ENCODE measurements around the gene NUBPL. TPM values are rescaled to one million over a fixed set of nuclear protein-coding genes. Genes with fewer than 3 reads are reported as not detected.

Gene NUBPL
- polyA plus RNA-seq, 2 of the 4 experiments (the other 2 are of a cell fraction), result 7.6 to 14.1 TPM

DNA sequence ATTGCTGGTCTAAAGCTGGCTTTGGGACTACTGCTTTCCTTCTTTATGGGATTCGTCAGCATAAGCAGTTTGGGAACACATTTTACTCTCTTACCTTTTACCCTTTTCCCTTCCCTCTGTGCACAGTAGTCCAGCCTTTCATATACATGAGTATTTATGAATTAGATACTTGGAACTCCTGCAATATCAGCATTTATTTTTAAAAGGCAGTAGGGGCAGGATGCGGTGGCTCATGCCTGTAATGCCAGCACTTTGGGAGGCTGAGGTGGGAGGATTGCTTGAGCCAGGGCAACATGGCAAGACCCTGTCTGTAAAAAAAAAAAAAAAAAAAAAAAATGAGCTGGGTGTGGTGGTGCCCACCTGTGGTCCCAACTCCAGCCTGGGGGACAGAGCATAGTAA is 3.0 kb downstream of the NUBPL start:
- Histone ChIP-seq H3K4me1 (peaks cover 8% of the 10 kb centered on the region; the same call in 1 of the 3 replicates), H3K4me2 (no peak overlapping the region), H3K9me3 (no peaks in the 10 kb centered on the region), H3K4me3 (no peak overlapping the region), H3K27ac (no peak overlapping the region)
- no peak for DNase-seq (ENCODE audit: low read depth in 1 of 2, low spot score in 1 of 2)
- ATAC-seq, result no peak
- FAIRE-seq, result no peak
- 90% methylated on average over 2 of the region's 2 CpGs for WGBS (ENCODE audit: missing lambda C conversion rate)
- ChIA-PET POLR2A (no interaction called here), CTCF (no interaction called here)
- peak; percentile 52 for TF ChIP-seq MAFK (IDR thresholded peaks at IDR 0.05; ENCODE audit: partially characterized antibody)
- no peak for TF ChIP-seq FOSB (CRISPR knock-in tag; IDR thresholded peaks at IDR 0.05)

DNA sequence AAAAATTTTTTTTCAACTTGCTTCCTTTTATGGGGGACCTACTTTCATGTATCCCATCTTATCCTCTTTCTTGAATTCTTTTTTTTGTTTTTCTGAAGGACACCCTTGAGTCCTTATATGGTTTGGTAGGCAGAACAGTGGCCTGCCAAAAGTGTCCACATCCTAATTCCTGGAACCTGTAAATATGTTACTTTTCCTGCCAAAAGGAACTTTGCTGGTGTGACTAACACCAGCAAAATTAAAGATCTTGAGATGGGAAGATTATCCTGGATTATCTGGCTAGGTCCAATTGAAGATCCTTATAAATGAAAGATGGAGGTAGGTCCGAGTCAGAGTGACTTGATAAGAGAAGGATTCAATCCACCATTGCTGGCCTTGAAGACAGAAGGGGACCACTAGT is 5.3 kb downstream of the NUBPL start:
- DNase-seq (ENCODE audit: low read depth in 1 of 2, low spot score in 1 of 2) (no peak), ATAC-seq (no peak), FAIRE-seq (no peak)
- no peak overlapping the region for H3K27ac ChIP-seq
- no peaks in the 10 kb centered on the region for H3K9me3 ChIP-seq
- ChIA-PET CTCF (no interaction called here), POLR2A (no interaction called here)
- H3K4me3 ChIP-seq, result no peak overlapping the region
- H3K4me1 ChIP-seq, result peaks cover 8% of the 10 kb centered on the region; the same call in 1 of the 3 replicates
- no peak overlapping the region for H3K4me2 ChIP-seq
- TF ChIP-seq RARB (CRISPR knock-in tag; IDR thresholded peaks at IDR 0.05) (no peak), RFX5 (IDR thresholded peaks at IDR 0.05) (no peak)
- 84% methylated on average over 1 of the region's 1 CpG for WGBS (ENCODE audit: missing lambda C conversion rate)

DNA sequence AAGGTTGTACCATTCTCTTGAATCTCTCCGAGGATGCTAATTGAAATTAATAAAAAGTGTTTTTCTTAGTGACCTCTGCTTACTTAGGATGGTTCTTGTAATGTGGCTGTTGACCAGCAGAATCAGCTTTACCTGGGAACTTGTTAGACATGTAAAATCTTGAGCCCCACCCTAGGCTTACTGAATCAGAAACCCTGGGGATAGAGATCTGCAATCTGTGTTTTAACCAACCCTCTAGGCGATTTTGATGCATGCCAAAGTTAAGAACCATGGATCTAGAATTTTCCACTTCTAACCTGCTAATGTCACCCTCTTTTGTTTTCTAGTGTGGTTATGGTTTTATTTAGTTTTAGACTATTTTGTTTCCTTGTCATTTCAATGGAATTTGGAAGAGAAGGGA is 6.5 kb downstream of the NUBPL start:
- CTCF ChIA-PET, result no interaction called here
- 92% methylated on average over 2 of the region's 2 CpGs for WGBS (ENCODE audit: missing lambda C conversion rate)

DNA sequence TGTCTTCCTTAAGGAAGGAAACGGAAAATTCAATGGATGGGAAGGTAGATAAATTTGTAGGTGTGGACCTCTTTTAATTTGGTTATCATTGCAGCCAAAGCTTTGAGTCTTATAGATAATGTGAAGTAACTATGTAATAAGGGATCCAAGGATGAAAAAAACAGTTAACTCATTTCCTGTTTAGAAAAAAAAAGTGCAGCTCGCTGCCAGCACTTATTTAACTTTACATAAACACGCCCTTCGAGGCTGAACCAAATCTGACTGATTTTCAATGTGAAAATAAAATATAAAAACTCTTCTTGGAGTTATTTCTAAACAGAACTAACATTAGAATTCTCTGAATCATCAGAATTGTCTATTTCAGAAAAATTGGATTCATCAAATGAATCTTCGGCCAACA is 7.0 kb downstream of the NUBPL start:
- ChIA-PET CTCF (no interaction called here), POLR2A (no interaction called here)
- DNase-seq (ENCODE audit: low read depth in 1 of 2, low spot score in 1 of 2) (no peak), FAIRE-seq (no peak), ATAC-seq (no peak)
- WGBS (ENCODE audit: missing lambda C conversion rate), result 93% methylated on average over 5 of the region's 5 CpGs
- H3K4me3 ChIP-seq, result no peak overlapping the region
- TF ChIP-seq NFE2L2 (conservative IDR thresholded peaks at IDR 0.05; ENCODE audit: low read length), result no peak
- TF ChIP-seq TFCP2L1 (CRISPR knock-in tag; IDR thresholded peaks at IDR 0.05), result no peak
- no peak for TF ChIP-seq SMC3 (IDR thresholded peaks at IDR 0.05)
- TF ChIP-seq HDAC2 (IDR thresholded peaks at IDR 0.05), result no peak
- TF ChIP-seq, protein P1, sequence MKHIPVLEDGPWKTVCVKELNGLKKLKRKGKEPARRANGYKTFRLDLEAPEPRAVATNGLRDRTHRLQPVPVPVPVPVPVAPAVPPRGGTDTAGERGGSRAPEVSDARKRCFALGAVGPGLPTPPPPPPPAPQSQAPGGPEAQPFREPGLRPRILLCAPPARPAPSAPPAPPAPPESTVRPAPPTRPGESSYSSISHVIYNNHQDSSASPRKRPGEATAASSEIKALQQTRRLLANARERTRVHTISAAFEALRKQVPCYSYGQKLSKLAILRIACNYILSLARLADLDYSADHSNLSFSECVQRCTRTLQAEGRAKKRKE (CRISPR knock-in tag; IDR thresholded peaks at IDR 0.05; ENCODE audit: low read depth), result no peak
- H3K27ac ChIP-seq, result no peak overlapping the region
- H3K4me1 ChIP-seq, result peaks cover 1% of the 10 kb centered on the region; the same call in 1 of the 3 replicates
- H3K4me2 ChIP-seq, result no peak overlapping the region
- no peaks in the 10 kb centered on the region for H3K9me3 ChIP-seq

More for the DNA sequence above, 6.5 kb downstream of the NUBPL start:
- DNase-seq (ENCODE audit: low read depth in 1 of 2, low spot score in 1 of 2), result no peak
- POLR2A ChIA-PET, result no interaction called here
- no peak for FAIRE-seq
- Histone ChIP-seq H3K27ac (no peak overlapping the region), H3K9me3 (no peaks in the 10 kb centered on the region), H3K4me3 (no peak overlapping the region), H3K4me1 (peaks cover 4% of the 10 kb centered on the region; the same call in 1 of the 3 replicates), H3K4me2 (no peak overlapping the region)
- TF ChIP-seq KDM5A (IDR thresholded peaks at IDR 0.05), result no peak
- no peak for TF ChIP-seq SREBF2 (IDR thresholded peaks at IDR 0.05)
- TF ChIP-seq EHMT2 (IDR thresholded peaks at IDR 0.05; ENCODE audit: low read depth), result no peak
- TF ChIP-seq HOXA7 (CRISPR knock-in tag; IDR thresholded peaks at IDR 0.05), result no peak
- TF ChIP-seq FOSL2 (IDR thresholded peaks at IDR 0.05), result no peak
- no peak for TF ChIP-seq FOSL2 (CRISPR knock-in tag; IDR thresholded peaks at IDR 0.05)
- no peak for TF ChIP-seq NPAS2 (CRISPR knock-in tag; IDR thresholded peaks at IDR 0.05; ENCODE audit: borderline replicate concordance)
- no peak for TF ChIP-seq NR3C1 (IDR thresholded peaks at IDR 0.05)
- TF ChIP-seq, protein P2, sequence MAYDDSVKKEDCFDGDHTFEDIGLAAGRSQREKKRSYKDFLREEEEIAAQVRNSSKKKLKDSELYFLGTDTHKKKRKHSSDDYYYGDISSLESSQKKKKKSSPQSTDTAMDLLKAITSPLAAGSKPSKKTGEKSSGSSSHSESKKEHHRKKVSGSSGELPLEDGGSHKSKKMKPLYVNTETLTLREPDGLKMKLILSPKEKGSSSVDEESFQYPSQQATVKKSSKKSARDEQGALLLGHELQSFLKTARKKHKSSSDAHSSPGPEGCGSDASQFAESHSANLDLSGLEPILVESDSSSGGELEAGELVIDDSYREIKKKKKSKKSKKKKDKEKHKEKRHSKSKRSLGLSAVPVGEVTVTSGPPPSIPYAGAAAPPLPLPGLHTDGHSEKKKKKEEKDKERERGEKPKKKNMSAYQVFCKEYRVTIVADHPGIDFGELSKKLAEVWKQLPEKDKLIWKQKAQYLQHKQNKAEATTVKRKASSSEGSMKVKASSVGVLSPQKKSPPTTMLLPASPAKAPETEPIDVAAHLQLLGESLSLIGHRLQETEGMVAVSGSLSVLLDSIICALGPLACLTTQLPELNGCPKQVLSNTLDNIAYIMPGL (CRISPR knock-in tag; IDR thresholded peaks at IDR 0.05; ENCODE audit: borderline replicate concordance), result no peak
- TF ChIP-seq CHD2 (IDR thresholded peaks at IDR 0.05; ENCODE audit: low read length, partially characterized antibody), result no peak
- TF ChIP-seq EP300 (IDR thresholded peaks at IDR 0.05), result no peak
- TF ChIP-seq POLR2AphosphoS2 (conservative IDR thresholded peaks at IDR 0.05; ENCODE audit: low read length), result no peak
- TF ChIP-seq MAFK (IDR thresholded peaks at IDR 0.05; ENCODE audit: partially characterized antibody), result no peak
- TF ChIP-seq, protein P3, sequence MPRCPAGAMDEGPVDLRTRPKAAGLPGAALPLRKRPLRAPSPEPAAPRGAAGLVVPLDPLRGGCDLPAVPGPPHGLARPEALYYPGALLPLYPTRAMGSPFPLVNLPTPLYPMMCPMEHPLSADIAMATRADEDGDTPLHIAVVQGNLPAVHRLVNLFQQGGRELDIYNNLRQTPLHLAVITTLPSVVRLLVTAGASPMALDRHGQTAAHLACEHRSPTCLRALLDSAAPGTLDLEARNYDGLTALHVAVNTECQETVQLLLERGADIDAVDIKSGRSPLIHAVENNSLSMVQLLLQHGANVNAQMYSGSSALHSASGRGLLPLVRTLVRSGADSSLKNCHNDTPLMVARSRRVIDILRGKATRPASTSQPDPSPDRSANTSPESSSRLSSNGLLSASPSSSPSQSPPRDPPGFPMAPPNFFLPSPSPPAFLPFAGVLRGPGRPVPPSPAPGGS (IDR thresholded peaks at IDR 0.05), result no peak
- no peak for ATAC-seq

All from A549 (cell line).